NCI-H1694 treated with DMSO at 0.1 percent for 48 hours (cell line): ENCODE measurements around the gene ERVH48-1.
A peak's percentile ranks its signal among the peaks of the same experiment; 100 is the strongest.
"Not testable (repeated sequence)": the region's sequence is repeated elsewhere in the genome, so short reads cannot be mapped to it uniquely, and the experiment has no call there.

Experiments used
- DNase-seq: peaks from one replicate; lab custom pipeline; 2025; lab: John Stamatoyannopoulos, UW

The ERVH48-1 gene

GRCh38 chr21:42903817-42904216, 21.6 kb downstream of the ERVH48-1 start:
- no peak for DNase-seq

- DNase-seq, result no peak
Observed at GRCh38 chr21:42900446-42900845, 25.0 kb downstream of the ERVH48-1 start.

- peak; percentile 98 for DNase-seq
Observed at GRCh38 chr21:42892931-42893755, 32.3 kb downstream of the ERVH48-1 start, which contains the start of gene NDUFV3. TSS of gene NDUFV3 (plus strand) at chr21:42893309. CDS start at chr21:42893334, 25 bp downstream.

GRCh38 chr21:42892582-42892930, 32.9 kb downstream of the ERVH48-1 start:
- DNase-seq, result no peak

GRCh38 chr21:42887326-42887725, 38.1 kb downstream of the ERVH48-1 start:
- no peak for DNase-seq

- no peak for DNase-seq
Observed at GRCh38 chr21:42883921-42884320, 41.5 kb downstream of the ERVH48-1 start.

- no peak for DNase-seq
Observed at GRCh38 chr21:42880352-42880751, 45.1 kb downstream of the ERVH48-1 start.

GRCh38 chr21:42878993-42879787, 46.2 kb downstream of the ERVH48-1 start, which contains the start of gene WDR4:
TSS of gene WDR4 (minus strand) at chr21:42879539. CDS start at chr21:42879495, 44 bp downstream.
- DNase-seq, result peak; percentile 94

GRCh38 chr21:42878678-42878992, 46.8 kb downstream of the ERVH48-1 start:
- DNase-seq, result no peak

GRCh38 chr21:42875811-42876210, 49.6 kb downstream of the ERVH48-1 start:
- not testable (repeated sequence) for DNase-seq

GRCh38 chr21:42873096-42873495, 52.3 kb downstream of the ERVH48-1 start:
- DNase-seq, result no peak

GRCh38 chr21:42868196-42868595, 57.2 kb downstream of the ERVH48-1 start:
- no peak for DNase-seq
